Measurements from ENCODE around the gene ARL11. TPM values are rescaled to one million over a fixed set of nuclear protein-coding genes. Genes with fewer than 3 reads are reported as not detected.

The ARL11 gene
- total RNA-seq, 4 donors from 2014 or later: 0.21 to 1.5 (median 1.2) TPM; not detected in 1

DNA sequence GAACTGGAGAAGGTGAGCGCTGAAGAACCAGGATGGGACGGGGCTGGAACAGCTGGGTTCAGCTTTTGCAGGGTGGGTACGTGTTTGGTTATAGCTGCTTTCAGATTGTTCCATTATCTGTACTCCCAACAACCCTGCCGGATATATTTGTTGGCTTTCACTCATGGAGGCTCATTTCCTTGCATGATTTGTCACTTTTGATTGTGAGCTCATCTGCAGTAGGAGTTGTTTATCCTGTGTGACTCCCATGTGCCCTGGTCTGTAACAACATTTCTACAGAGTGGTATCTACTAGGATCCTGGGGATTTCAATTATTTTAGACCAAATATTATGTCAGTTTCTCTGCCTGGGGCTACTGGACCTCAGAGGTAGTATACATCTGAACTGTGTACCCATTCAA lies 5.4 kb downstream of the ARL11 start:
- Histone ChIP-seq H3K27me3 (no peaks in the 10 kb centered on the region), H3K4me3 (no peak overlapping the region), H3K9me3 (no peaks in the 10 kb centered on the region), H3K36me3 (no peaks in the 10 kb centered on the region), H3K4me1 (no peaks in the 10 kb centered on the region), H3K27ac (no peak overlapping the region)
- DNase-seq: no peak
- intact Hi-C loops (cut with DNase I; ENCODE audit: low total_unique reads): no loop called here
- TF ChIP-seq, protein P1, sequence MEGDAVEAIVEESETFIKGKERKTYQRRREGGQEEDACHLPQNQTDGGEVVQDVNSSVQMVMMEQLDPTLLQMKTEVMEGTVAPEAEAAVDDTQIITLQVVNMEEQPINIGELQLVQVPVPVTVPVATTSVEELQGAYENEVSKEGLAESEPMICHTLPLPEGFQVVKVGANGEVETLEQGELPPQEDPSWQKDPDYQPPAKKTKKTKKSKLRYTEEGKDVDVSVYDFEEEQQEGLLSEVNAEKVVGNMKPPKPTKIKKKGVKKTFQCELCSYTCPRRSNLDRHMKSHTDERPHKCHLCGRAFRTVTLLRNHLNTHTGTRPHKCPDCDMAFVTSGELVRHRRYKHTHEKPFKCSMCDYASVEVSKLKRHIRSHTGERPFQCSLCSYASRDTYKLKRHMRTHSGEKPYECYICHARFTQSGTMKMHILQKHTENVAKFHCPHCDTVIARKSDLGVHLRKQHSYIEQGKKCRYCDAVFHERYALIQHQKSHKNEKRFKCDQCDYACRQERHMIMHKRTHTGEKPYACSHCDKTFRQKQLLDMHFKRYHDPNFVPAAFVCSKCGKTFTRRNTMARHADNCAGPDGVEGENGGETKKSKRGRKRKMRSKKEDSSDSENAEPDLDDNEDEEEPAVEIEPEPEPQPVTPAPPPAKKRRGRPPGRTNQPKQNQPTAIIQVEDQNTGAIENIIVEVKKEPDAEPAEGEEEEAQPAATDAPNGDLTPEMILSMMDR (IDR thresholded peaks at IDR 0.05): no peak
- no peak for TF ChIP-seq POLR2A (IDR thresholded peaks at IDR 0.05)

DNA sequence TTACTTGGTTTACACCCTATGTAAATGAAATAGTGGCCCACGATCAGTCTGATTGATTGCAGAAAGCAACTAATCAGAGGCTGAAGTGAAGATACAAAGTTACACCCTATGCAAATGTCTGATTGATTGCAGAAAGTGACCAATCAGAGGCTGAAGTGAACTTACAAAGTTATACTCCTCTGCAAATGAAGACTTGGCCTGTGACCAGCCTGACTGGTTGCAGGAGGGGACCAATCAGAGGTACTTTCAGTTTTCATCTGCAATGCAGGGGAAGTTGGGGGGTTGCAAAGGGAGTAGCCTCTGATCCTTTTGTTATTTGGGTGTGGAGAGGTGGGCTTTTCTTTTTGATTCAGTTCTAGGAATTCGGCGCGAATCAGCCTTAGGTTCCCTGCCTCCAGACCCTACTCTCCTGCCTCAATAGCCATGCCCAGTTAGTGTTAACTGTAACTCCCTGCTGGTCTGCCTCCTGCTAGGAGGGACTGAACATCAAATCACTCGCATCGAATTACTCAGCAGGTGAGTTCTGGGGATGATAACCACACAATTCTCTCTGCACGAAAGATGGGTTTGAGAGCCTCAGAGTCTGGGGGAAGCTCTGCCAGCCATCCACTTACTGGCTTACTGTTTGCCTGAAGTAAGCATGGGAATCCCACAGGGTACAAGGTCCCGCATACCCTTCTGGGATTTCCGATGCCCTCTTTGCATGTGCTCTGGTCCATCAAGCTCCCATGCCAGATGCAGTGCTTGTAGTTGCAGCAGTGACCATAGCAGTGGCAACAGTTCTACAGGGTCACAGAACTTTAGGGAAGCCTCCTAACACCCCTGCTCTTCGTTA lies 7.5 kb downstream of the ARL11 start:
- H3K4me3 ChIP-seq: peak overlapping the region in 1 of 2 donors; percentile 20
- H3K4me1 ChIP-seq: no peaks in the 10 kb centered on the region
- no peak overlapping the region for H3K27ac ChIP-seq
- TF ChIP-seq, protein P1 (IDR thresholded peaks at IDR 0.05): no peak
- TF ChIP-seq POLR2A (IDR thresholded peaks at IDR 0.05): no peak
- no peaks in the 10 kb centered on the region for H3K9me3 ChIP-seq
- intact Hi-C loops (cut with DNase I; ENCODE audit: low total_unique reads): no loop called here
- H3K36me3 ChIP-seq: no peaks in the 10 kb centered on the region
- no peak for DNase-seq
- no peaks in the 10 kb centered on the region for H3K27me3 ChIP-seq

DNA sequence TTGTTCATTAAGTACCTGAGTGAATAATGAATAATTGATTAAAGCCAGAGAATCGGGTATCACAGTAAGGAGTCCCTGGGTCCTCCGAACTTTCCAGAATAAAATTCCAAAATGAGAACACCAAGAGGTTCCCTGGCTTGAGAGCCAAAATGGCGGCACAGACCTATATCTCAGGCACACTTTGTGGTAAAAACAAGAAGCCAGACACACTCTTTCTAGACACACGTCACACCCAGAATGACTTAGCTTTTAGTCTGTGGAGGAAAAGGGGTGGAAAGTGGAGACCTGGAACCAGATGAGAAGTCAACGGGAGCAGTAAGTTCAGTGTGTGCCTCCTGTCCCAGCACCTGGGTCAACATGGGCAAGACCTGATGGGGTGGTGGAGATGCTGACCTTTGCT lies 8.4 kb downstream of the ARL11 start:
- no peak for DNase-seq
- TF ChIP-seq, protein P1 (IDR thresholded peaks at IDR 0.05): no peak
- no peak for TF ChIP-seq POLR2A (IDR thresholded peaks at IDR 0.05)
- no peaks in the 10 kb centered on the region for H3K27me3 ChIP-seq
- H3K4me3 ChIP-seq: no peak overlapping the region
- no peaks in the 10 kb centered on the region for H3K4me1 ChIP-seq
- intact Hi-C loops (cut with DNase I; ENCODE audit: low total_unique reads): no loop called here
- H3K36me3 ChIP-seq: no peaks in the 10 kb centered on the region
- no peaks in the 10 kb centered on the region for H3K9me3 ChIP-seq
- H3K27ac ChIP-seq: no peak overlapping the region

DNA sequence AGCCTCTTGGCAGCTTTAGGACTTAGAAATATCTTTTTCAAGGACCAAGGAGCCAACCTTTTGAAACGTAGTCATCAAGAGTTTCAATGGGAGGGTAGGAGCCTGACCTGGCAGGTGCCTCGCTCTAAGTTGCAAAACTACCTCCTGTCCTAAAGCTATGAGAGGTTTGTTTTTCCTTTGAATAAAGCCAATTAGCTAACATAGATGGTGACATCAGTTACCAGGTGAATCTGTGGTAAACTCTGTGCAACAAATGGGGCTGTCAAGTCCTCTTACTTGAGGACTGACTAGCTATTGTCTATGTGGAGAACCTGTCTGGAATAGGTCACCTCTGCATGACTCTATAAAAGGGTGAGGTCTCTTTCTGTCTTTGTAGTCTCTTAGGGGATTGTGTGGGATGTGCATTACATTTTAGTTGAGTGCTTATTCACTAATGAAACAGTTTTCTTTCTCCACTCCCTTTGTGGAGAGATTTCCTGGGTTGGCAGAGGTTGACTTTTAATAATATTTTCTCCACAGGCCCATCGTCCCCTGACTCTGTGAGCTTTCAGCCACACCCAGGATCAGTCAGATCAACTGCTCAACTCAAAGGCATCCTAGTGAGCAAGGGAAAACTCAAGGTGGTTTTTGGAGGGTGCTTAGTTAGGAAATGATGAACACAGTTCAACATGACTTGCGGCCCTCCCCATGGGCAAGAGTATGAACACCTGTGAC lies 9.9 kb downstream of the ARL11 start:
- Histone ChIP-seq H3K36me3 (no peaks in the 10 kb centered on the region), H3K9me3 (no peaks in the 10 kb centered on the region), H3K27me3 (no peaks in the 10 kb centered on the region), H3K27ac (no peak overlapping the region), H3K4me1 (no peaks in the 10 kb centered on the region), H3K4me3 (no peak overlapping the region)
- TF ChIP-seq, protein P1 (IDR thresholded peaks at IDR 0.05): no peak
- no peak for TF ChIP-seq POLR2A (IDR thresholded peaks at IDR 0.05)
- DNase-seq: no peak
- intact Hi-C loops (cut with DNase I; ENCODE audit: low total_unique reads): no loop called here

DNA sequence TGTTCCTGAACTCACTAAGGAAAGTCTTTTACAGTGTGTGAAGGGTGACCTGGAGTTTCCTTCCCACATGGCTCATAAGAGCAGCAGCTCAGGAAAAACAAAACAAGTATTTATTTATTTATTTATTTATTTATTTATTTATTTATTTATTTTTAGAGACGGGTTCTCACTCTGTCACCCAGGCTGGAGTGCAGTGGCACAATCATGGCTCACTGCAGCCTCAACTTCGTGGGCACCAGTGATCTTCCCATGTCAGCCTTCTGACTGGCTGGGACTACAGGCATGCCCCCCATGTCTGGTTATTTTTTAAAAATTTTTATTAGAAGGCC lies 10.4 kb downstream of the ARL11 start:
- TF ChIP-seq, protein P1 (IDR thresholded peaks at IDR 0.05): no peak
- TF ChIP-seq POLR2A (IDR thresholded peaks at IDR 0.05): no peak
- Histone ChIP-seq H3K27me3 (no peaks in the 10 kb centered on the region), H3K4me3 (no peak overlapping the region), H3K36me3 (no peaks in the 10 kb centered on the region), H3K9me3 (no peaks in the 10 kb centered on the region), H3K4me1 (no peaks in the 10 kb centered on the region), H3K27ac (no peak overlapping the region)
- intact Hi-C loops (cut with DNase I; ENCODE audit: low total_unique reads): no loop called here
- no peak for DNase-seq

Data from uterus (tissue), 4 donors.